Measurements from ENCODE around the gene MMEL1.

MMEL1 gene

DNA sequence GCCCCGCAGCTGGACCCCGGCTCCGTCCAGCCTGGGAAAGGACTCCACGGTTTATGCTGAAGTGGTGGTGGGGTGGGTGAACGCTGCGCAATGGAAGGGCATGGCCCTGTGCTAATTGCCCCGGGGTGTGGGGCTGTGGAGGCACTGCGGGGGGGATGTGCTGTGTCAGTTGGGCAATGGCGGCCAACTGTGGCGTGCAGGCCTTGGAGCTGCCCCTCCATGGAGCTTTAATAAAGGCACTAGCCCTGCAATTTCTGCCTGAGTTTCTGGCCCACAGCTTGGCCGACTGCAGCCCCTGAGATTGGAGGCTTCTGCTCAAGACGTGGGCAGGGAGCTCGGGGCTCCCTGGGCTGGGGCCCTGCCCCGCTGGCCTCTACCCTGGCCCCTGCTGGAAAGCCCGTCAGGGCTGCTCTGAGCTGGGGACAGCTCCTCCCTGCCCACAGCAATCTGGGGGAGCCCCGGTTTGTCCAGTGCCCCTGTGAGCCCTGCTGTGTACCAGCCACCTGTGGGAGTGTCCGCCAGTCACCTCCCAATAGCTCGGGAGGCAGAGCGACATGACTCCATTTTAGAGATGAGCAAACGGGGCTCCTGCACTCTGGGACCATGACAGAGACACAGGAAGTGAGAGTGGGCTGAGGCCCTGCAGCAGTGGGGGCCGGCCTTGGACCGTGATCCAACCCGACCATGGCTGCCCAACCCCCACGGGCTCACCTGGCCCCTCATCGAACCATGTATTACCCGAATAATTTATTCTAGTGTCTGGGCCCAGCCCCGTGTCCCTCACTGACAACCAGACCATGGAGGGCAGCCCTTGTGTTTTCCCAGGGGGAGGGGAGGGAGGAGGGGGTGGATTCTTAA, 85.4 kb downstream of the MMEL1 start:
- no peak for DNase-seq (ENCODE audit: extremely low read depth in 1 of 2, low read depth in 1 of 2)

DNA sequence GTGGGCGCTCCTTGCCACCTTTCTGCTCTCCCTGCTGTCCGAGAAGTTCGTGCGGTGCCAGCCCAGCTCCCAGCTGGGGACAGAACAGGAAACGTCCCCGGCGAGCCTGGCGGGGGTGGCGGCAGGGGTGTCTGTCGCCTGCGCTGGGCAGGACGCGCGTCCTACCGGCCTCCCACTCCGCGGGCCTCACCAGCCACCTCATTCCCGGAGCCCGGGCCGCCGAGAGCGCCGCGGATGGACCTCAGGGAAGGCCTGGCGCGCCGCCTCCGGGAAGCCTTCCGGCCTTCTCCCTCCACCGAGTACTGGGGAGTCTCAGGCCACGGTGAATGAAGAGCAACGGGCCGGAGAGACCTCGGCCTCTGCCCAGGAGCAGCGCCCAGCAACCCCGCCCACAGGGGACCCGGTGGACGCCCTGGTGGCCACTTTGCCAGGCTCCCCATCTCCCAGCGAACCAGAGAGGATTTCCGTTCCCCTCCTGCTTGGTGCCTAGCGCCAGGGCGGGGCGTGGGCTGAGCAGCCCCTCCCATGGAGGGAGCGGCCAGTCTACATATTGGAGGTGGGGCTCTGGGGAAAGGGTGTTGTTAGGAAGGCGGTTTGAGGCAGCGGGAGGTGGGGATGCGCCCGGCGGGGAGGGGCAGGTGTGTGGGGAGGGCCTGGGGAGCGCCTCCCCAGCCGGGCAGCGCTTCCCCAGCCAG, 86.2 kb downstream of the MMEL1 start:
- DNase-seq (ENCODE audit: extremely low read depth in 1 of 2, low read depth in 1 of 2): peak in 1 of 2 donors; percentile 67

DNA sequence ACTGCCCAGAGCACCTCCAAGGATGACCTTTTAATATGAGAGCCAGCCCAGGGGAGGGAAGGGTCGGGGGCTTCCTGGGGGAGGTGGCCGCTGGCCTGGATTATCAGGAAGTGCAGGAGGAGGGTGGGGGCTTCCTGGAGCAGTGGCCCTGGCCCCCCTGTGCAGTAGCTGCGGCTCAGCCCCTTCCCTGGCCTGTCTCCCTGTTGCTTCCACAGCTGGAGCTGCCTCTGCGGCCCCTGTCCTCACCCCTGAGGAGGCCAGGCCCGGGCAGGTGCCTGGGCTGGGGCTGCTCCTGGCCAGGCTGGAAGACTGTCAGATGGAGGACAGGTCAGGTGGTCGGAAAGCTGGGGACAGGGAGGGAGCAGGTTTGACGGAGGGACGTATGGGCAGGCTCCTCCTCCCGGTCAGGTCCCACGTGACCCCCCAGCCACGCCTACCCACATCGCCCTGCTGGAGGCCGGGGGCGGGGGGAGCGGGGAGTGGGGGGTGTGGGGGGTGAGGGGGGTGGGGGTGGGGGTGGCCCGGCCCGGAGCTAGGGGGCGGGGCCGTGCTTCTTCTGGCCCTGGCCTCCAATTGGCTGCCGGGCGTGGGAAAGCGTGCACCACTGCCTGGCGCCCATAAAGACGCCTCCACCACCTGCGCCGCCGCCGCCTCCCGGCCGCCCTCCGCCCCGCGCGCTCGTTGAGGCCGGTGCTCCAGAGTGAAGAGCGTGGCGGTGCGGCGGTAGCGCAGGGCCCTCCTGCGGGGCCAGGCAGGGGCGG, 86.9 kb downstream of the MMEL1 start:
- peak; percentile 74 to 82 for DNase-seq (ENCODE audit: extremely low read depth in 1 of 2, low read depth in 1 of 2)

DNA sequence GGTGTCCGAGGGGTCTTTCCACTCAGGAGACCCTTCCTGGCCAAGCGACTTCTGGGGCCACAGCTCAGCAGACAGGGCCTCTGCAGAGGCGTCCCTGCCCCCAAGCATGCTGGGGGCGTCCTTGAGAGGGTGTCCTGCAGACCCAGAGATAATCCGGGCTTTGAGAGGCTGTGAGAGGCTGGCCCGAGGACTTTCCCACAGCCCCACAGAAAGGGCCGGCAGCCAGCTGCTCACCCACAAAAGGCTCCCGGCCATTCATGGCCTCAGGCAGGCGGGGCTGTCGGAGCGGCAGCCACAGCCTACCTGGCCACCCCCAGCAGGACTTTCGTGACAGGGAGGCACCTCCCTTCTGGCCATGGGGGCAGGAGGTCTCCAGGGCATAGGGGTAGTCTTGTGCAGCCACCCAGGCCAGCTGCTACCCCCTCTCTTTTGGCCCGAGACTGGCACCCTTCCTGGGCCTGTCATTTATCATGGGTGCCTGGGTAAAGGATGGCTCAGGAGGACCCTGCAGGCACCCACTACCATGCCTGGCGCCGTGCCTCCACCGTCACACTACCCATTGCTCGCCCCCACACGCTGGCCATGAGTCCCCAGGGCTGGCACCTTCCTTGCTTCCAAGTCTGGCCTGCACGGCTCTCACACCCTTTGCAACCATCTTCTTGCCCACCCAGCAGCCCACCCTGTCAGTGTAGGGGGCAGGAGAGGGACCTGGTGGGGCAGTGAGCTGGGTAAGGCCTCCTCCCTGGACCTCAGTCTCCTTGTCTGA, 87.8 kb downstream of the MMEL1 start:
- DNase-seq (ENCODE audit: extremely low read depth in 1 of 2, low read depth in 1 of 2): no peak

DNA sequence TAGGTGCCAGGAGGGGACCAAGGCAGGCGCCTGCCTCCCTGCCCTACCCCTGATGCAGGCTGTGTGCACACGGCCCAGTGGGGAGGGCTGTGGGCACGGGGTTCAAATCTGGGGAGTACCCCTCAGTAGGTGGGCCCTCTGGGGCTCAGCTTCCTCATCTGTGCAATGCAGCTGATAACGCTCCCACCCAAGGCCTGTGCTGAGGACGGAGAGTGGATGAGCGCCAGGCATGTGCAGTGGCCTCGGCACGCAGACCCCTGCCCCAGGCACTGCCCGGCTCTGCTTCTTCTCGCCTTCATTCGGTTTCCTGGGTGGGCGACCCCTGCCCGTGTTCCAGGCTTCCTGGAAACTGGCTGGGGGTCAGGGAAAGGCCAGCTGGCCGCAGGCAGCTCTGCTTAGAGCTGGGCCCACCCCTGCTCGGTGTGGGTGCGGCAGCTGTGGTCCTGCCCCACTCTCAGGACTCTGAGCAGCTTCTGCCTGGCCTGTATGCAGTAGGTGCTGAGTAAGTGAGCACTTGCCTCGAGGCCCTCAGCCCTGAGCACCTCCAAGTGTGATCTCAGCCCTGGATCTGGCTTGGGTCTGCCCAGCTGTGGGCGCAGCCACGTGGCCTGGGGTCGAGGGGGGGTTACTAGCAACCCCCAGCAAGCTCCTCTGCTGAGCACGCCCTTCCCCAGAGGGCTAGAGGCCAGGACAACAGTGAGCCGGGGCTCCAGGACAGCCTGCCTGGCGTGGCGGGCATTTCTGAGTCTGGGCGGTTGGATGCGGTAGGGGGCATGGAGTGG, 88.5 kb downstream of the MMEL1 start:
- DNase-seq (ENCODE audit: extremely low read depth in 1 of 2, low read depth in 1 of 2): no peak

DNA sequence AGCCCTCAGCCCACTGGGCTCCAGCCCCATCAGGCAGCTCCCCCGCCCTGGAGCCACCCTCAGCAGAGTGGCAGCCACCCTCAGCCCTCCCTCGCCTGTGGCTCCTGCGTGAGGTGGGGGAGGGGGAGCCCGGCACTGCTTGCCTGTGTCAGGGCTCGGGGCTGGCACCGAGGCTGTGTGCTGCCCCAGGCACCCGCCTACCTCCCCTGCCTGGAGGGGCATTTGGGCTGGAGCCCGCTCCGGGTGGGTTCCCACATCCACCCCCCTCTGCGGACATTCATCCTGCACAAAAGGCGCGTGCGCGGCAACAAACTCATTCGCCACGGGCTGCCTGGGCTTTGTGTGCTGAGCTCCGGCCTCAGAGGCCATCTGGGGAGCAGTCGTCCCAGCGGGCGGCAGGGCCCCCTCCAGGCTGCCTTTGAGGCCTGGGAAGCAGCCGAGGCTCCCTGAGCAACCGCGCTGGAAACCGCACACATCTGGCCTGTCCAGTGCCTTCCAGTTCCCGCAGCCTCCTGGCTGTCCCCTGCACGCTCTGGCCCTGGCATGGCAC, 89.2 kb downstream of the MMEL1 start:
- DNase-seq (ENCODE audit: extremely low read depth in 1 of 2, low read depth in 1 of 2): no peak

DNA sequence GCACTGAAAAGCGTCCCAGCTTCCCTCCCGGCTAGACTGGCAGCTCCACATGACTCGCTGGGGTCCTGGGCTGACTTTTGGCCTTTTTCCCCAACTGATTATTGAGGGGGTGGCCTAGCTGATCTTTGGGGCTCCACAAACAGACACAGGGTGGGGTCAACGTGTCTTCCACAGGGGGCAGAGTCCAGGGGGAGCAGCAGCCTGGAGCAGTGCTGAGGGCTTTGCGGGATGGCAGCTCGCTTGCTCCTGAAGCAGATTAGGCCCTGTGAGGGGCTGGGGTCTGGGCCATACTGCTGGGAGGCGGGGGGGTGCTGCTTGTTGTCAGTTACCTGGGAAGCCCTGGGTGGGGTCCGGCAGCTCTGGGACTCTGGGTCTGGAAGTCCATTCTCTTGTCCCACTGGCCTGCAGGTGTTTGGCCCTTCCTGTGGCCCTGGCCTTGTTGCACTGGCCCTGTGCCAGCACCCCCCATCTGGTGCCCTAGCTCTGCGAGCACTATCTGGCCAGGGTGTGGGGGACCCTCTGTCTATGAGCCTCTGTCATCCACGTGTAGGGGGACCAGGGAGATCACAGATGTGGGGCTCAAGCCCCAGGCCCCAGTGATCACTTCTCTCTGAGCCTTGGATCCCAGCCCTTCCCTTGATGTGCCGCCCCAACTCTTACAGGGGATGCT, 90.4 kb downstream of the MMEL1 start:
- no peak for DNase-seq (ENCODE audit: extremely low read depth in 1 of 2, low read depth in 1 of 2)

DNA sequence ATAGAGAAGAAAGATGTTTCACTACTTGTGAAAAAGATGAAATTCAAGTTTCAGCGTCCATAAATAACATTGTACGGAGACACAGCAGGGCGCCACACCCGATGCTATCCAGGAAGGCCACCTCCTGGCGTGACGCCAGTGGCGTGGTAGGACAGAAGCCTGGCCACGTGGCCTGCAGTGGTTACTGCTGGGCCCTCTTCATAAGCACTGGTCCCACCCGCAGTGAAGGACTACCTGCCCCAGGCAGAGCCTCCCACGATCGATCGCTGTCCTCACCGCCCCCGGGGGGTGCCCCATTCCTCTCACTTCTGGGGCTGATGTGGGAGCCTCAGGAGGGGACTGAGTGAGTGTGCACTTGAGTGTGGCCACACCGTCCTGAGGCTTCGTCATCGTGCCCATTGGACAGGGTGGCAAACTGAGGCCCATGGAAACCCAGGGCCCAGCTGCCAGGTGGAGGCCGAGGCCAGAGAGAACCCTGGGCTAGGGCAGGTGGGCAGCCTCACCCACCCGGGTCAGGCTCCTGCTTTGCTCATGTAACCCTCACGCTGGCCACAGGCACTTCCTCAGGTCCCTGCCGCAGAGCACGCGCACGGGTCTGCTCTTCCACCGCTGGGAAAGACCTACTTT, 91.1 kb downstream of the MMEL1 start:
- no peak for DNase-seq (ENCODE audit: extremely low read depth in 1 of 2, low read depth in 1 of 2)

DNA sequence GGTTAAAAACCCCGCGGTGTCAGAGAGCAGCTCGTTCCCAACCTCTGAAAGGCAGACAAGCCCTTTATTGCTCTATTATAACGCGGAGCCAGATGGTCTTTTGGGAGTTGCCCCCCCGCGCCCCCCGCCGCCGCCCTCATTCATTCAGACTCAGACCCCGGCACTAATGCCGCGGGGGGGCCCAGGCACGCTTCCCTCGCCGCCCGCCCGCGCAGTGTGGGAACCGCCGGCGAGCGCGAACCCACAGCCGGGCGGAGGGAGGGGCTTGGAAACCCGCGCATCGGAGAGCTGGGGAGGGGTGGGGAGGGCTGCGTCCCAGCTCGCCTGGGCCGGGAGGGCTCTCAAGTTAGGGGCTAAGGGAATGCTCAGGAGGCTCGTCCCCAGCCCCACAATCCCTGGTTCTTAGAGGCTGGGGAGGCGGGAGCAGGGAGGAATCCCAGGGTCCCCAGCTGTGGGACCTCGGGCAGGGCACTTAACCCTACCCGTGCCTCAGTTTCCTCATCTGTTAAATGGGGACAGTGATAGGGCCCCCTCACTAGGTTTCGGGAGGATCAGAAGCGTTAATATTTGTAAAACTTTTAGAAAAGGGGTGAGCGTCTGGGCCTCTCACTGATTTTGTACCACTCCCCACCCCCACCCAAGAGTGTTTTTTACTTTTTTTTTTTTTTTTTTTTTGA, 91.9 kb downstream of the MMEL1 start:
- no peak for DNase-seq (ENCODE audit: extremely low read depth in 1 of 2, low read depth in 1 of 2)

Measured in activated CD8-positive, alpha-beta memory T cell treated with anti-CD3 and anti-CD28 coated beads for 1 hour (primary cell).